Measurements from ENCODE around the gene IGSF8.

DNA sequence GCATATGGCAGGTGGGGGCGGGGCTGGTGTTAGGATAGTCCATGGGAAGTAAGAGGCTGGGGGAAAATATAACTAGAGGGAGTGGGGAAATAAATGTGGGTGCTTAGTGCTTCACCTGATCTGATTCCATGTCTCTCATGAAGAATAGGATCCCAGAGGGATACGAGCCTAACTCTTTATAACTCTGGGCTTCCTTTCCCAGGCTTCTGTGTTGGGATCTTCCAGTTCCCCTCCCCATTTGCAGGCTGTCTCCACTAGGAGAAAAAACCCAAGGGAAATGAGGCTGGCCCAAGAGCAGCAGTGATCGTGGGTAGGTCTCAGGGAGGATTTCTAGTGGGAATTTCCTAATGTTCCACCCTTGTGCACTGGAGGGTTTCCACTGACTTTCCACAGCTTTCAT lies 15.5 kb downstream of the IGSF8 start:
- no peak for TF ChIP-seq CTCF (IDR thresholded peaks at IDR 0.05)
- no peak for TF ChIP-seq POLR2A (IDR thresholded peaks at IDR 0.05)

Measured in thyroid gland (tissue), 4 donors.